ENCODE measurements around the gene INO80C. TPM values are rescaled to one million over a fixed set of nuclear protein-coding genes. Genes with fewer than 3 reads are reported as not detected.

Gene INO80C
- total RNA-seq, 4 donors from 2014 or later, result 13.2 to 30.1 (median 17.9) TPM

- no peak for DNase-seq
- Histone ChIP-seq H3K4me3 (peak overlapping the region; percentile 6 to 32 (median 10)), H3K27me3 (no peaks in the 10 kb centered on the region), H3K4me1 (peaks cover 12 to 46% (median 25%) of the 10 kb centered on the region in 3 donors), H3K27ac (peak overlapping the region in 3 of 4 donors; percentile 83 to 91 (median 90)), H3K9me3 (no peaks in the 10 kb centered on the region), H3K36me3 (peaks cover 0 to 20% (median 0%) of the 10 kb centered on the region in 3 donors)
- intact Hi-C loops (cut with DNase I), result no loop called here
- TF ChIP-seq POLR2A (IDR thresholded peaks at IDR 0.05) (no peak), CTCF (IDR thresholded peaks at IDR 0.05) (no peak)
These were observed 19.8 kb downstream of the INO80C start for GRCh38 chr18:35477974-35478373.

- intact Hi-C loops (cut with DNase I), result no loop called here
- H3K27me3 ChIP-seq, result no peaks in the 10 kb centered on the region
- no peaks in the 10 kb centered on the region for H3K9me3 ChIP-seq
- peaks cover 0 to 24% (median 0%) of the 10 kb centered on the region in 3 donors for H3K36me3 ChIP-seq
- DNase-seq, result no peak
- H3K4me1 ChIP-seq, result peaks cover 12 to 46% (median 25%) of the 10 kb centered on the region in 3 donors
- TF ChIP-seq CTCF (IDR thresholded peaks at IDR 0.05) (no peak), POLR2A (IDR thresholded peaks at IDR 0.05) (no peak)
- H3K4me3 ChIP-seq, result peak overlapping the region in 3 of 4 donors; percentile 6 to 32 (median 7)
- WGBS, 2 donors, result 75 to 100% methylated on average over 1 of the region's 1 CpG
- H3K27ac ChIP-seq, result peak overlapping the region in 3 of 4 donors; percentile 83 to 91 (median 90)
These were observed 20.3 kb downstream of the INO80C start for GRCh38 chr18:35477497-35477896.

GRCh38 chr18:35474884-35475283 is 22.9 kb downstream of the INO80C start:
- DNase-seq, result no peak
- Histone ChIP-seq H3K4me1 (peaks cover 6 to 34% (median 13%) of the 10 kb centered on the region in 3 donors), H3K27me3 (no peaks in the 10 kb centered on the region), H3K36me3 (peaks cover 0 to 37% (median 0%) of the 10 kb centered on the region in 3 donors), H3K9me3 (no peaks in the 10 kb centered on the region), H3K4me3 (no peak overlapping the region), H3K27ac (peak overlapping the region in 2 of 4 donors; percentile 43 to 44)
- no peak for TF ChIP-seq POLR2A (IDR thresholded peaks at IDR 0.05)
- TF ChIP-seq CTCF (IDR thresholded peaks at IDR 0.05), result no peak
- WGBS, 2 donors, result 62 to 73% methylated on average over 1 of the region's 1 CpG
- intact Hi-C loops (cut with DNase I), result no loop called here

- 93 to 100% methylated on average over 1 of the region's 1 CpG for WGBS, 2 donors
These were observed 24.2 kb downstream of the INO80C start for GRCh38 chr18:35473562-35473961.

GRCh38 chr18:35470435-35470834 is 27.3 kb downstream of the INO80C start:
- H3K9me3 ChIP-seq, result no peaks in the 10 kb centered on the region
- DNase-seq, result no peak
- peaks cover 0 to 66% (median 0%) of the 10 kb centered on the region in 3 donors for H3K36me3 ChIP-seq
- no peak overlapping the region for H3K4me3 ChIP-seq
- TF ChIP-seq CTCF (IDR thresholded peaks at IDR 0.05) (no peak), POLR2A (IDR thresholded peaks at IDR 0.05) (no peak)
- no peaks in the 10 kb centered on the region for H3K27me3 ChIP-seq
- intact Hi-C loops (cut with DNase I), result no loop called here
- H3K27ac ChIP-seq, result peak overlapping the region in 1 of 4 donors; percentile 22
- WGBS, 2 donors, result 68% methylated on average over 6 of the region's 6 CpGs; no CpG with 5 or more reads in 1 of the 2 donors
- peaks cover 0 to 17% (median 0%) of the 10 kb centered on the region in 3 donors for H3K4me1 ChIP-seq

More at GRCh38 chr18:35473562-35473961, 24.2 kb downstream of the INO80C start:
- DNase-seq, result no peak
- no peaks in the 10 kb centered on the region for H3K9me3 ChIP-seq
- no peak overlapping the region for H3K27ac ChIP-seq
- TF ChIP-seq CTCF (IDR thresholded peaks at IDR 0.05), result no peak
- no peak for TF ChIP-seq POLR2A (IDR thresholded peaks at IDR 0.05)
- H3K4me3 ChIP-seq, result no peak overlapping the region
- H3K27me3 ChIP-seq, result no peaks in the 10 kb centered on the region
- H3K36me3 ChIP-seq, result peaks cover 0 to 49% (median 0%) of the 10 kb centered on the region in 3 donors
- intact Hi-C loops (cut with DNase I), result no loop called here
- H3K4me1 ChIP-seq, result peaks cover 0 to 29% (median 2%) of the 10 kb centered on the region in 3 donors

All from esophagus squamous epithelium (tissue), 5 donors.